Measurements from ENCODE around the gene PRDM15. TPM values are rescaled to one million over a fixed set of nuclear protein-coding genes. Genes with fewer than 3 reads are reported as not detected.

The PRDM15 gene
- total and polyA plus RNA-seq, 2 experiments from 2014 or later = 3.0 to 10.6 TPM

- H3K4me3 ChIP-seq = no peak overlapping the region
- H2AFZ ChIP-seq = no peak overlapping the region
- no peak overlapping the region for H3K27ac ChIP-seq (ENCODE audit: low read depth)
- H3K4me3 Mint-ChIP-seq = no peak overlapping the region
- peaks cover 22% of the 10 kb centered on the region for H3K4me1 Mint-ChIP-seq
- no peak for ATAC-seq
- peaks cover 3% of the 10 kb centered on the region; the same call in 2 of the 3 replicates for H3K36me3 Mint-ChIP-seq (ENCODE audit: low read depth)
- no peaks in the 10 kb centered on the region for H3K9me2 ChIP-seq (ENCODE audit: insufficient read depth)
- peaks cover 8% of the 10 kb centered on the region for H4K20me1 ChIP-seq (replicated peaks; ENCODE audit: insufficient read depth)
- no peak for DNase-seq (ENCODE audit: low spot score)
- H3K27me3 Mint-ChIP-seq (ENCODE audit: insufficient read depth, low read depth, poor library complexity) = peaks cover 1% of the 10 kb centered on the region
- TF ChIP-seq EZH2phosphoT487 (IDR thresholded peaks at IDR 0.05; ENCODE audit: unreplicated experiment) = no peak
- TF ChIP-seq REST (IDR thresholded peaks at IDR 0.05; ENCODE audit: unreplicated experiment) = no peak
- no peak for TF ChIP-seq STAT1 (IDR thresholded peaks at IDR 0.05; ENCODE audit: unreplicated experiment)
- TF ChIP-seq POLR2AphosphoS5 (IDR thresholded peaks at IDR 0.05; ENCODE audit: low read depth) = no peak
- TF ChIP-seq CREB1 (CRISPR knock-in tag; IDR thresholded peaks at IDR 0.05; ENCODE audit: low read depth) = no peak
- no peak for TF ChIP-seq ZNF462 (CRISPR knock-in tag; IDR thresholded peaks at IDR 0.05)
- no peak for TF ChIP-seq JUNB (IDR thresholded peaks at IDR 0.05; ENCODE audit: unreplicated experiment)
- TF ChIP-seq NANOG (IDR thresholded peaks at IDR 0.05; ENCODE audit: borderline replicate concordance) = no peak
- TF ChIP-seq ETS1 (IDR thresholded peaks at IDR 0.05) = no peak
- no peak for TF ChIP-seq ZNF331 (CRISPR knock-in tag; IDR thresholded peaks at IDR 0.05; ENCODE audit: low read depth)
- TF ChIP-seq CTCF (conservative IDR thresholded peaks at IDR 0.05; ENCODE audit: low read depth in 2 of 2) = no peak
- TF ChIP-seq ZNF114 (CRISPR knock-in tag; IDR thresholded peaks at IDR 0.05) = no peak
- TF ChIP-seq EZH2 (IDR thresholded peaks at IDR 0.05; ENCODE audit: low read depth, unreplicated experiment) = no peak
- no peaks in the 10 kb centered on the region for H3K9me3 Mint-ChIP-seq
- no peaks in the 10 kb centered on the region for H3K36me3 ChIP-seq (ENCODE audit: insufficient read depth)
- H3K27ac Mint-ChIP-seq = no peak overlapping the region
- no peak overlapping the region for H3K4me2 ChIP-seq
- H3F3A ChIP-seq (replicated peaks; ENCODE audit: low read depth) = no peaks in the 10 kb centered on the region
- H3K79me2 ChIP-seq (replicated peaks; ENCODE audit: insufficient read depth) = peaks cover 39% of the 10 kb centered on the region
- peaks cover 7% of the 10 kb centered on the region for H3K4me1 ChIP-seq (ENCODE audit: insufficient read depth)
- H3K27me3 ChIP-seq (ENCODE audit: insufficient read depth) = no peaks in the 10 kb centered on the region
Observed at GRCh38 chr21:41876396-41876795, 2.7 kb downstream of the PRDM15 start.

Measured in GM23338 (cell line).